Central memory CD4-positive, alpha-beta T cell (primary cell): ENCODE results near the gene PDCL3.

ENCODE experiments used
- DNase-seq: peaks from one replicate; pipeline ENCODE4 v3.0.0; 2022

PDCL3 gene

GRCh38 chr2:100612388-100613000, 49.7 kb downstream of the PDCL3 start:
- DNase-seq: no peak

GRCh38 chr2:100613719-100614118, 50.9 kb downstream of the PDCL3 start:
- DNase-seq: no peak

GRCh38 chr2:100614455-100615000, 51.7 kb downstream of the PDCL3 start:
- DNase-seq: no peak

GRCh38 chr2:100615471-100615870, 52.7 kb downstream of the PDCL3 start:
- no peak for DNase-seq

- DNase-seq: no peak
Measured at GRCh38 chr2:100615886-100616285, 53.1 kb downstream of the PDCL3 start.

- DNase-seq: no peak
Measured at GRCh38 chr2:100616841-100617390, 54.1 kb downstream of the PDCL3 start.

- no peak for DNase-seq
Measured at GRCh38 chr2:100619951-100620350, 57.2 kb downstream of the PDCL3 start.

- DNase-seq: no peak
Measured at GRCh38 chr2:100620481-100620880, 57.7 kb downstream of the PDCL3 start.

- DNase-seq: no peak
Measured at GRCh38 chr2:100621371-100621951, 58.7 kb downstream of the PDCL3 start.

GRCh38 chr2:100623033-100623715, 60.4 kb downstream of the PDCL3 start:
- no peak for DNase-seq

- no peak for DNase-seq
Measured at GRCh38 chr2:100623930-100624329, 61.1 kb downstream of the PDCL3 start.

GRCh38 chr2:100624536-100624935, 61.7 kb downstream of the PDCL3 start:
- no peak for DNase-seq

GRCh38 chr2:100625717-100626116, 62.9 kb downstream of the PDCL3 start:
- DNase-seq: no peak
